SK-N-SH (cell line): ENCODE measurements around the gene TEKT5. TPM values are rescaled to one million over a fixed set of nuclear protein-coding genes. Genes with fewer than 3 reads are reported as not detected.

ENCODE experiments used
- CTCF ChIA-PET: fragments of 300-600, 350-600 bp; formaldehyde crosslinking; extraction: SDS; loops from one replicate; lab custom pipeline; 2021; lab: Yijun Ruan, JAX
- POLR2A ChIA-PET: fragments of 350-600 bp; sonication (Branson Sonifier 250); formaldehyde crosslinking; extraction: SDS; loops from one replicate; lab custom pipeline; 2020; ENCODE audit warnings: antibody characterized with exemption, inconsistent platforms; lab: Yijun Ruan, JAX
- DNase-seq: peaks from one replicate; pipeline ENCODE4 v3.0.0; 2012
- H2AFZ ChIP-seq: fragments of 200-600 bp; sonication (generic); 2 replicates; pipeline ENCODE4 v1.8.1; 2016; ENCODE audit warnings: antibody characterized with exemption, mild to moderate bottlenecking, low read depth
- H3F3A ChIP-seq: fragments of 200-600 bp; sonication (generic); replicated peaks from 2 replicates; pipeline ENCODE3; 2016; ENCODE audit warnings: antibody characterized with exemption, mild to moderate bottlenecking; ENCODE audit not compliant: insufficient read depth
- H3K27ac ChIP-seq, 2 experiments: fragments of 200-500 bp in 1 of 2; fragments of 200-600 bp in 1 of 2; sonication (Bioruptor generic) in 1 of 2; sonication (generic), shearing (Covaris generic) in 1 of 2; 2 replicates each; pipeline versions ENCODE4 v1.5.1 to v1.6.1; 2014 to 2016; ENCODE audit warnings: low read depth in 2 of 2, inconsistent platforms in 1 of 2, low read length in 1 of 2, mild to moderate bottlenecking in 1 of 2, mixed read lengths in 1 of 2
- H3K27me3 ChIP-seq: fragments of 200-600 bp; sonication (generic), shearing (Covaris generic); 2 replicates; pipeline ENCODE4 v1.6.1; 2016; ENCODE audit warnings: mixed run types; ENCODE audit not compliant: insufficient read depth
- H3K36me3 ChIP-seq, 2 experiments: fragments of 200-500 bp in 1 of 2; fragments of 200-600 bp in 1 of 2; sonication (Bioruptor generic) in 1 of 2; sonication (generic) in 1 of 2; replicated peaks in 1 of 2; 2 replicates each; pipeline versions ENCODE3 to v1.5.1; 2014 to 2016; ENCODE audit warnings: low read length in 1 of 2, mild to moderate bottlenecking in 1 of 2; ENCODE audit not compliant: insufficient read depth in 2 of 2, control insufficient read depth in 1 of 2
- H3K4me1 ChIP-seq, 2 experiments: fragments of 200-500 bp in 1 of 2; fragments of 200-600 bp in 1 of 2; sonication (Bioruptor generic) in 1 of 2; sonication (generic), shearing (Covaris generic) in 1 of 2; 2 replicates each; pipeline versions ENCODE4 v1.5.1 to v1.6.1; 2014 to 2016; ENCODE audit warnings: low read depth in 1 of 2, low read length in 1 of 2, mixed run types in 1 of 2; ENCODE audit not compliant: insufficient read depth in 2 of 2, control insufficient read depth in 1 of 2
- H3K4me2 ChIP-seq: fragments of 200-600 bp; sonication (generic), shearing (Covaris generic); 2 replicates; pipeline ENCODE4 v1.6.1; 2017; ENCODE audit warnings: mixed run types
- H3K4me3 ChIP-seq, 2 experiments: fragments of 200-500 bp in 1 of 2; fragments of 200-600 bp in 1 of 2; sonication (Bioruptor generic) in 1 of 2; sonication (generic), shearing (Covaris generic) in 1 of 2; 2 replicates each; pipeline versions ENCODE4 v1.5.1 to v1.8.1; 2014 to 2016; ENCODE audit warnings: low read depth in 2 of 2, inconsistent platforms in 1 of 2, low read length in 1 of 2, mild to moderate bottlenecking in 1 of 2, mixed read lengths in 1 of 2, moderate library complexity in 1 of 2
- H3K79me2 ChIP-seq: fragments of 200-600 bp; sonication (generic); 2 replicates; pipeline ENCODE4 v1.8.1; 2017; ENCODE audit warnings: mild to moderate bottlenecking; ENCODE audit not compliant: insufficient read depth
- H3K9ac ChIP-seq: fragments of 200-600 bp; sonication (generic); 2 replicates; pipeline ENCODE4 v1.6.1; 2017; ENCODE audit warnings: mixed run types
- H3K9me2 ChIP-seq: fragments of 200-600 bp; sonication (generic); 2 replicates; pipeline ENCODE4 v1.6.1; 2017; ENCODE audit warnings: mixed run types
- H3K9me3 ChIP-seq: fragments of 200-600 bp; sonication (generic); 2 replicates; pipeline ENCODE4 v1.6.1; 2017; ENCODE audit warnings: mixed run types, mild to moderate bottlenecking, moderate library complexity
- H4K20me1 ChIP-seq: fragments of 200-600 bp; sonication (generic); 2 replicates; pipeline ENCODE4 v1.6.1; 2017; ENCODE audit warnings: mild to moderate bottlenecking, mixed run types; ENCODE audit not compliant: insufficient read depth
- CHD2 ChIP-seq: fragments of 150-350 bp; IDR thresholded peaks from 2 replicates; pipeline ENCODE4 v1.6.1; 2018; ENCODE audit warnings: low read length; ENCODE audit not compliant: partially characterized antibody
- EP300 ChIP-seq, 2 experiments: IDR thresholded peaks; 2 replicates each; pipeline versions ENCODE4 v1.4.0 to v1.6.1; 2012; ENCODE audit warnings: borderline replicate concordance in 1 of 2, low read depth in 1 of 2, low read length in 1 of 2
- EZH2phosphoT487 ChIP-seq: fragments of 200-600 bp; sonication (generic); IDR thresholded peaks from 2 replicates; pipeline ENCODE4 v1.6.1; 2017; ENCODE audit warnings: low read depth, mixed run types, mild to moderate bottlenecking, antibody characterized with exemption, moderate library complexity, borderline replicate concordance
- FOSL2 ChIP-seq: IDR thresholded peaks from 2 replicates; pipeline ENCODE4 v1.4.0; 2012; ENCODE audit warnings: low read depth, mild to moderate bottlenecking, moderate library complexity, borderline replicate concordance
- MEF2A ChIP-seq: IDR thresholded peaks from 2 replicates; pipeline ENCODE4 v1.4.0; 2012; ENCODE audit warnings: low read depth, borderline replicate concordance
- RAD21 ChIP-seq: IDR thresholded peaks from 2 replicates; pipeline ENCODE4 v1.6.1; 2012; ENCODE audit warnings: mild to moderate bottlenecking, low read length
- RXRA ChIP-seq: IDR thresholded peaks from 2 replicates; pipeline ENCODE4 v1.4.0; 2012; ENCODE audit warnings: low read depth, mild to moderate bottlenecking, borderline replicate concordance
- TCF12 ChIP-seq: IDR thresholded peaks from 2 replicates; pipeline ENCODE4 v1.4.0; 2012
- WGBS: methylation state at CpG from one replicate; pipeline ENCODE4 v1.1.6; 2017; ENCODE audit warnings: low lambda C conversion rate; 5-methylcytosine and 5-hydroxymethylcytosine counted together
- polyA plus RNA-seq, 3 experiments: library from polyadenylated mRNA; depleted of rRNA; stranded (reverse); fragments of >200 nt; gene quantifications; 2 replicates each; pipeline ENCODE4 v1.2.3, GENCODE V29; 2012
- TF ChIP-seq, protein P1 (sequence below): IDR thresholded peaks from 2 replicates; pipeline ENCODE4 v1.6.1; 2012; ENCODE audit warnings: mild to moderate bottlenecking, low read depth, low read length, moderate library complexity
- TF ChIP-seq, protein P2 (sequence below): IDR thresholded peaks from 2 replicates; pipeline ENCODE4 v1.4.0; 2012; ENCODE audit warnings: low read depth, borderline replicate concordance
- TF ChIP-seq, protein P3 (sequence below): fragments of 150-350 bp; IDR thresholded peaks from 2 replicates; pipeline ENCODE4 v1.6.1; 2016; ENCODE audit warnings: mild to moderate bottlenecking, low read depth, low read length

TEKT5 gene
- polyA plus RNA-seq, 1 of the 3 experiments (the other 2 are of a cell fraction) = not detected

DNA sequence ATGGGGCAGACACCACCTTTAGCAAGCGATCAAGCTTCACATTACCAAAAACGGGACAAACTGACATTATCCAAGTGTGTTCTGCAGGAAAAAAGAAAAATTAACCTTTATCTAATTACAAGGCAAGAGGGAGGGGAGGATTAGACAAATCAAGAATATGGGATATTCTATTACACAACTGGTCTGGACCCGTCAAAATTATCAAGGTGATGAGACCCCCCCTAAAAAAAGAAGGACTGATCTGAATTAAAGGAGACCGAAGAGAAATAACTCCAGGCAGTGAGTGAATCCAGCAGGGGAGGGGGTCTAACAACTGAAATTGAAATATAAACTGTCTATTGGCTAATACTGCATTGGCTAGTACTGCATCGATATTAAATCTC lies 48.5 kb upstream of the TEKT5 start:
- Histone ChIP-seq H3K9ac (peak overlapping the region; percentile 93), H2AFZ (peak overlapping the region; percentile 98), H3K4me1 (peaks cover 3 to 36% of the 10 kb centered on the region in 2 experiments; a peak in 3 of 4 replicates), H3F3A (peaks cover 13% of the 10 kb centered on the region), H3K9me3 (no peaks in the 10 kb centered on the region), H3K27me3 (no peaks in the 10 kb centered on the region), H3K79me2 (peaks cover 11% of the 10 kb centered on the region), H3K4me3 (peak overlapping the region; percentile 60 to 66; a peak in 3 of 4 replicates), H3K4me2 (peak overlapping the region; percentile 85), H4K20me1 (no peaks in the 10 kb centered on the region), H3K27ac (peak overlapping the region; percentile 96 to 97), H3K36me3 (peaks cover 0 to 8% of the 10 kb centered on the region in 2 experiments), H3K9me2 (no peaks in the 10 kb centered on the region)
- ChIA-PET CTCF (interaction anchor here (1.2 to 10.8 kb wide), 3 partner anchors 175 to 228 kb away, joined by 3 to 305 read pairs (median 12); no protein-coding TSS in a partner anchor), POLR2A (interaction anchor here (1.3 to 1.7 kb wide), 3 partner anchors 75 to 182 kb away, joined by 3 to 8 read pairs (median 7); partner anchors contain the start of gene TVP23A)
- no peak for DNase-seq
- TF ChIP-seq, protein P1, sequence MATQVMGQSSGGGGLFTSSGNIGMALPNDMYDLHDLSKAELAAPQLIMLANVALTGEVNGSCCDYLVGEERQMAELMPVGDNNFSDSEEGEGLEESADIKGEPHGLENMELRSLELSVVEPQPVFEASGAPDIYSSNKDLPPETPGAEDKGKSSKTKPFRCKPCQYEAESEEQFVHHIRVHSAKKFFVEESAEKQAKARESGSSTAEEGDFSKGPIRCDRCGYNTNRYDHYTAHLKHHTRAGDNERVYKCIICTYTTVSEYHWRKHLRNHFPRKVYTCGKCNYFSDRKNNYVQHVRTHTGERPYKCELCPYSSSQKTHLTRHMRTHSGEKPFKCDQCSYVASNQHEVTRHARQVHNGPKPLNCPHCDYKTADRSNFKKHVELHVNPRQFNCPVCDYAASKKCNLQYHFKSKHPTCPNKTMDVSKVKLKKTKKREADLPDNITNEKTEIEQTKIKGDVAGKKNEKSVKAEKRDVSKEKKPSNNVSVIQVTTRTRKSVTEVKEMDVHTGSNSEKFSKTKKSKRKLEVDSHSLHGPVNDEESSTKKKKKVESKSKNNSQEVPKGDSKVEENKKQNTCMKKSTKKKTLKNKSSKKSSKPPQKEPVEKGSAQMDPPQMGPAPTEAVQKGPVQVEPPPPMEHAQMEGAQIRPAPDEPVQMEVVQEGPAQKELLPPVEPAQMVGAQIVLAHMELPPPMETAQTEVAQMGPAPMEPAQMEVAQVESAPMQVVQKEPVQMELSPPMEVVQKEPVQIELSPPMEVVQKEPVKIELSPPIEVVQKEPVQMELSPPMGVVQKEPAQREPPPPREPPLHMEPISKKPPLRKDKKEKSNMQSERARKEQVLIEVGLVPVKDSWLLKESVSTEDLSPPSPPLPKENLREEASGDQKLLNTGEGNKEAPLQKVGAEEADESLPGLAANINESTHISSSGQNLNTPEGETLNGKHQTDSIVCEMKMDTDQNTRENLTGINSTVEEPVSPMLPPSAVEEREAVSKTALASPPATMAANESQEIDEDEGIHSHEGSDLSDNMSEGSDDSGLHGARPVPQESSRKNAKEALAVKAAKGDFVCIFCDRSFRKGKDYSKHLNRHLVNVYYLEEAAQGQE = no peak
- TF ChIP-seq, protein P2, sequence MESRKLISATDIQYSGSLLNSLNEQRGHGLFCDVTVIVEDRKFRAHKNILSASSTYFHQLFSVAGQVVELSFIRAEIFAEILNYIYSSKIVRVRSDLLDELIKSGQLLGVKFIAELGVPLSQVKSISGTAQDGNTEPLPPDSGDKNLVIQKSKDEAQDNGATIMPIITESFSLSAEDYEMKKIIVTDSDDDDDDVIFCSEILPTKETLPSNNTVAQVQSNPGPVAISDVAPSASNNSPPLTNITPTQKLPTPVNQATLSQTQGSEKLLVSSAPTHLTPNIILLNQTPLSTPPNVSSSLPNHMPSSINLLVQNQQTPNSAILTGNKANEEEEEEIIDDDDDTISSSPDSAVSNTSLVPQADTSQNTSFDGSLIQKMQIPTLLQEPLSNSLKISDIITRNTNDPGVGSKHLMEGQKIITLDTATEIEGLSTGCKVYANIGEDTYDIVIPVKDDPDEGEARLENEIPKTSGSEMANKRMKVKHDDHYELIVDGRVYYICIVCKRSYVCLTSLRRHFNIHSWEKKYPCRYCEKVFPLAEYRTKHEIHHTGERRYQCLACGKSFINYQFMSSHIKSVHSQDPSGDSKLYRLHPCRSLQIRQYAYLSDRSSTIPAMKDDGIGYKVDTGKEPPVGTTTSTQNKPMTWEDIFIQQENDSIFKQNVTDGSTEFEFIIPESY = no peak
- TF ChIP-seq EP300 (IDR thresholded peaks at IDR 0.05; ENCODE audit: borderline replicate concordance in 1 of 2, low read depth in 1 of 2, low read length in 1 of 2) (no peak), MEF2A (no peak), FOSL2 (no peak), EZH2phosphoT487 (no peak), CHD2 (no peak), TCF12 (no peak), RXRA (no peak), RAD21 (no peak)
- TF ChIP-seq, protein P3, sequence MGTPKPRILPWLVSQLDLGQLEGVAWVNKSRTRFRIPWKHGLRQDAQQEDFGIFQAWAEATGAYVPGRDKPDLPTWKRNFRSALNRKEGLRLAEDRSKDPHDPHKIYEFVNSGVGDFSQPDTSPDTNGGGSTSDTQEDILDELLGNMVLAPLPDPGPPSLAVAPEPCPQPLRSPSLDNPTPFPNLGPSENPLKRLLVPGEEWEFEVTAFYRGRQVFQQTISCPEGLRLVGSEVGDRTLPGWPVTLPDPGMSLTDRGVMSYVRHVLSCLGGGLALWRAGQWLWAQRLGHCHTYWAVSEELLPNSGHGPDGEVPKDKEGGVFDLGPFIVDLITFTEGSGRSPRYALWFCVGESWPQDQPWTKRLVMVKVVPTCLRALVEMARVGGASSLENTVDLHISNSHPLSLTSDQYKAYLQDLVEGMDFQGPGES = no peak
- 25% methylated on average over 5 of the region's 5 CpGs for WGBS
